RKO (cell line): ENCODE results near the gene RAB27B.
A peak's percentile ranks its signal among the peaks of the same experiment; 100 is the strongest.

Experiments used
- DNase-seq: peaks from one replicate; pipeline ENCODE4 v3.0.0-alpha.2; 2016; ENCODE audit warnings: low spot score

RAB27B gene

GRCh38 chr18:54867131-54867530, 38.9 kb downstream of the RAB27B start:
- no peak for DNase-seq

DNA sequence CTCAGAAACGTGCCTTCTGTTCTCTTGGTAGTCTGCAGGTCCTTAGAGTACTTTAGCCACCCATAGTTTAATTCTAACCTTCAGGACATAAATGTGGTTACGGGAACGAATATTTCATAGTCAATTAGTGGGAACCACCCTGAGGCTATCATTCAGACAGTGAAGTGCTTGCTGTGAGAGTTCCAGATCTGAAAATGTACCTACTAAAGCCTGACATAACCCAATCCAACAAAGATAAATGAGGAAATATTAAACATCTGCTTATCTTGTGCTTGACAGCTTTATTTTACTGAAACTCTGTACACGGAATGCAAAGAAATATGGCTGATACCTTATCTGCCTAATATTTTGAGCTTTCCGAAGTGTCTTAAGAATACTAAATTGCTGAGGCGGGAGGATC, 43.0 kb downstream of the RAB27B start:
- DNase-seq = no peak

- DNase-seq = no peak
Observed at GRCh38 chr18:54872681-54873080, 44.4 kb downstream of the RAB27B start.

DNA sequence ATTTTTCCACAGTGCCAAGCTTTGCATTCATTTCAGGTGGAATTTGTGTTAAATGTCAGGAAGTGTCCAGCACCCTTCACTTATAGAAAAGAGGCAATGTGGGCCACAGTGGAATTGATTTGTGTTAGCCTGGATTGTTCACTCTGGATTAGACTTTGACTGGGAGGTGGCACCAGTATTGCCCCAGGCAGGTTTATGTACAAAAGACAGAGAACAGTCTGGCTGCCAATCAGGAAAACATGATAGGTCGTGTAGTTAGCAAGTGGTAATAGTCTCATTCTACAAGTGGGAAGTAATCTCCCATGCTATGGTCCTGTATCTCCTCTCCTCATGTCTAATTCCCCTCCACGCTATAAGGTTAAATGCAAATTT, 45.6 kb downstream of the RAB27B start:
- DNase-seq = no peak

- no peak for DNase-seq
Observed at GRCh38 chr18:54875063-54875462, 46.8 kb downstream of the RAB27B start.

DNA sequence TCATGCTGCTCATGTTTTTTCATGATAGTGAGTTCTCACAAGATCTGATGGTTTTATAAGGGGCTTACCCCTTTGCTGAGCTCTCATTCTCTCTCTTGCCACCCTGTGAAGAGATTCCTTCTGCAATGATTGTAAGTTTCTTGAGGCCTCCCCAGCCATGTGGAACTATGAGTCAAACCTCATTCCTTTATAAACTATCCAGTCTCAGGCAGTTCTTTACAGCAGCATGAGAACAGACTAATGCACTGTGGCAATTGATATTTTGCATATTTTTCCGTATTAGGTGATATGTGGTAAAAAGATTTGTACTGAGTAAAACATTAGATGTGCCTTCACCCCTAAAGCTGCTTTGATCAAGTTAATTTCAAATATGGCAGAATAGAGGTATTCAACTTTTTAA, 48.8 kb downstream of the RAB27B start:
- DNase-seq = no peak

- DNase-seq = no peak
Observed at GRCh38 chr18:54878159-54878622, 49.9 kb downstream of the RAB27B start.

DNA sequence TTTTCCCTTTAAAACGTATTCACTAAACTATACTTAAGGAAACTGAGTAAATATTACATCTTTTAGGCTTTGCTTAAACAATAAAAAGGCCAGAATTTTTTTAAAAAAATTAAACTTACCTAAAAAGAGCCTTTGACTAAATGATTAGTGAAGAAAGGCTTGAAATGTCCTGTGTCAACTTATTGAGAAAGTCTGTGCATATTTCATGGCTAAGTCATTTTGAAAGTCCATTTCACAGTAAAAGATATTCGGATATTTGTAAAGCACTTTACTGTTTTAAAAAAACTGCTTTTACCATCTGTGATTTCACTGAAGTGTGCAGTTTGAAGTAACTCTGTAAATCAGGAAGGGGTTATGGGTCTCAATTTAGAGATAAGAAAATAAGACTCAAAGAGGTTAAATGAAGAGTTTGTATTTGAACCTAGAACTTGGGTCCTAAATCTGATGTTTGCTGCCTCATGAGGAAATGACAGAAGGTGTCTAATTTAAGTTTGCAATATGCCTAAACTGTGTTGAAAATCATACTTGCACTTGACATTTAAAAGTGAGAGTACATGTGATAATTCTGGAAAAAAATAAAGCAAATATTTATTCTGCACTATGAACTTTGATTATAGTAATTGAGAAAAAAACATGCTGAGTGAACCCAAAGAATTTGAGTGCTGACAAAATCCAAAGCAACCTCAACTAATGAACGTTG, 50.5 kb downstream of the RAB27B start:
- DNase-seq = no peak

DNA sequence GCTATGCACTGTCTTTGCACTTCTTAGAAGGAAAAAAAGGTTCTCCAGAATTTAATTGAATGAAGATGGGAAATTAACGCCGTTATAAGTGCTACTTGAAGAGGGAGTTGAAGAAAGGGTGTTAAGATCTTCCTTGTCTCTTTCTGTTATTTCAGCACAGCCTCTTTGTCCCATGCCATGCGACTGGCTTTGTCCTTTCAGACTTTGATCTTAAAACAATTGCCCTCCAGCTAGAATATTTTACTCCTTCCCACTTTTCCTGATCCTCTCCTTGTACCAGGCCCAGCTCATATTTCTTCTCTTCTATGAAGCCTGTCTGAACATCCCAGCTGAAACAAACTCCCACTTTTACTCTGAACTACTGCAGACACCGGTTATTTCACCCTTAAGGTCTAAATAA, 51.4 kb downstream of the RAB27B start:
- no peak for DNase-seq

DNA sequence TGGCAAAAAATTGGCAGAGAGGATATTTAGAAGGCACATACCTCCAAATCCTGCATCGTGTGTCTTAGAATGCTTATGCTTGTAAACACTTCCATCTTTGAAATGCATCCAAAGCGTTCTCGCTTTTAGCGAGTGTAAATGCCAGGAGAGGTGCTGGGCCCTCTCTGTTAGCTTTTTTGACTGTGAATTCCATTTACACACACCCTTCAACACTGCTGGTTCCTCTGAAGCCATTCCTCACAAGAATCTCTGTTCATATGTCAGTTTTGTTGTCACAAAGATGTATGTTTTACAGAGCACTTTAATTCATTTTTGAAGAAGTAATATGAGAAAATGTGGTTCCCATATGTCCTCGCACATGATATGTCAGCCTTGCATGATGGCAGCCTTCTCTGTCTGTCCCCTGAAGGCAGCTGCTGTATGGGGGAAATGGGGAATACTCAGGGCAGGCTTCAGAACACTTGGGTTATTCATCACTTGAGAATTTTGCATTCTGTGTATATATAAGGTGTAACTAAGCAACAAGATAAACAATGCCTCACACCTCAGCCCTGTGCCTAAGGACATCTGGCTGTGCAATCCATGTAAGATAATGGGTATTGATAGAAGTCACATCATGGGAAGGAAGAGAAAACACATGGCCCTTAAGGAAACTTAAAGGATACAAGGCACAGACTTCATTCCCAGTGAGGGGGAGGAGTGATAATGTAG, 52.3 kb downstream of the RAB27B start:
- peak; percentile 21 for DNase-seq

- no peak for DNase-seq
Observed at GRCh38 chr18:54881229-54881768, 53.0 kb downstream of the RAB27B start.

- DNase-seq = no peak
Observed at GRCh38 chr18:54882318-54882717, 54.0 kb downstream of the RAB27B start.

DNA sequence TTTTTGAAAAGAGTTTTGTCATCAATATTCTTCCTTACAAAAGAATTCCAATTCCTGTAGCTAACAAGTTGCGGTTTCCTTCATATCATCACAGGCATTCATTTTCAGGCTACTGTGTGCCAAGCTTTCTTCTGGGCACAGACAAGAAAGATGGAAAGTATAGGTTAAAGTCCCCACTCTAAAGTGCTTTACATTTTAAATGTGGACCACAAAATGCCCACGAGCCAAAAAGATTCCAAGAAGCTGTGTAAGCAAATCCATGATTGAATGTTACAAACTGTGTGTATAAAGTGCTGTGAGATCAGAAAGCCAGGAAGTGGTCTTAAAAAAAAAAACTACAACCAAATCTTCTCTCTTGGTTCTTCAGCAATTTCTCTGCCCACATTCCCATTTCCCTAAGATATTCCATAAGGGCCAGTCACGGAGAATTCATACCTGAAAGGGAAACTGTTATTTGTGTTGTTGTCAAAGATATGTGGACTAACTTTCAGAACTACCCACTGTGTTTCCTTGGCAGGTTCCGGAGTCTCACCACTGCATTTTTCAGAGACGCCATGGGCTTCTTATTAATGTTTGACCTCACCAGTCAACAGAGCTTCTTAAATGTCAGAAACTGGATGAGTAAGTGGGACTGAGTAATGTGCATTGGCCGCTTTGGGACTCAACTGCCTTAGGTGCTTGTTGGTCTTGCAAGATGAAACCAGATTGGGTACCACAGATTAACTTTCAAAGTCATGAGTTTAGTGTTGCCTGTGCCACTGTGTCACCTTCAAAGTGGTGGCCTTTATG, 55.7 kb downstream of the RAB27B start:
- DNase-seq = no peak

- DNase-seq = no peak
Observed at GRCh38 chr18:54888378-54888777, 60.1 kb downstream of the RAB27B start.

GRCh38 chr18:54888933-54889332, 60.7 kb downstream of the RAB27B start:
- no peak for DNase-seq

GRCh38 chr18:54899500-54899899, 71.2 kb downstream of the RAB27B start:
- no peak for DNase-seq

DNA sequence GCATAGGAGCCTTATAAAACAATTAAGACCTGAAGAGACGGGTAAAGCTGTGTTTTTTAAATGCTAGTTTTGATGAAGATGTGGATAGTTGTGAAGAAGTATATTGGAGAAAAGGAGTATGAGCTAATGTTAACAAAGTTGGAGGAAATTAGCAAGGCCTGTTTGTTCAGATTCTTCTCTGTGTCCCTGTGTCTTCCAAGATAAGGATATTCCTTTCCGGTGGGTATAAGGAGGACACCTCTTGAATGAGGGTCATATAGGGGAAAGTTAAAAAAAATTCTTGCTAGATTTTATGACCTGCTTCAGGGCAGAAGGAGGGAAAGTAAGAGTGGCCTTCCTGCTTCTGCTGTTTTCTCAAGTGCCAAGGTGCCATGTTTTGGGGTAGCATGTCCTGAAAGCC, 72.0 kb downstream of the RAB27B start:
- DNase-seq = no peak

DNA sequence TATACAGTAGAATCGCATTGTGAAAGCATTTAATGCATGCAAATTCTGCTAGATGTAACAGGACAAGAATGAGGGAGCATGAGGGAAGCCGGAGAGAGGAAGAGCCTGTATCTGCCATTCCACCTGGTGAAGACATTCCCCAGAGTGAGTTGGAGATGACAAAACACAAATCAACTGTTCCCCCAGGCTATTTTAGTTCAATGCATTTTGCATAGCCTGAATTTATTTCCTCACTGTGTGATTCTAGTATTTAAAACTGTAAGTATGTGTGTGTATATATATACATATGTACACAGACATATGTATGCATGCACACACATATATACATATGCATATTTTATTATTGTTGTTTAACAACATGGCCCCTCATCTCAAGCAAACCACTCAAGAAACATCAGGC, 76.3 kb downstream of the RAB27B start:
- DNase-seq = no peak

- no peak for DNase-seq
Observed at GRCh38 chr18:54905629-54906028, 77.4 kb downstream of the RAB27B start.

DNA sequence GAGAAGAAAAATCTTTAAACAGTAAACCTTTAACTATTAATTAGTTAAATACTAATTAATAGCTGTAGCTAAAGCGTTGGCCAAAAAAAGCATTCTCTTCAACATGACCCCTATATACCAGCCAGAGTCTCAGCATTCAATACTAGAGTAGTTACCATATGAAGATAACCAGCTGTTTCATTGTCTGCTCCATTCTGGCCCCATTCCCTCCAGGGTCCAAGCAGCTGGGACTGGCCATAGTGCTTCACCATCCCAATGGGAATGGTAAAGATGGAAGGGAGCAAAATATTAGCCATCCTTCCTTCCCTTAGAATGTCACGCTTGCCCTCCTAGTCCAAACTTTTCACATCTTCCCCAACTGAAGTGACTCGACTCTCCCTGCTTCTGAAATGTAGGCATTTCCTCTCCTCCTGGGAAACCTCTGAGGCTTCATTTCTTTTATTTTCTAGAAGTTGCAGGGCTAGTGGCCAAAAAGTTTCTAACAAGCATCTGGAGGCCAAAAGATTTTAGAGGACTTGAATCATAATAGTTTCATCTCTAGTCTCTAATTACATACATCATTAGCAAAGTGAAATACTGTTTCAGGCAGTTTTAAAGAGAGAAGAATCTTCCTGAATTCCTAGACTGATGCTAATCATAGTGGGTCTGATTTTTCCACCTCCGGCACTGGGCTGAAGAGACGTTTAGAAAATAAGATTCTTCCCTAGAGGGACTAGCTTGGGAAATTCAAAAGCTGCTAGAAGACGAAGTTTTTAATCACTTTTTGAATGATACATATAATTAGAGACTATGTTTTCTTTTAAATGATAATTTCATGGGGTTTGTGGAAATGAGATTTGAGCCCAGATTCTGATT, 78.3 kb downstream of the RAB27B start:
- no peak for DNase-seq

GRCh38 chr18:54909538-54909937, 81.3 kb downstream of the RAB27B start:
- DNase-seq = no peak
